H9 (cell line): ENCODE data around the gene GABBR2. TPM values are rescaled to one million over a fixed set of nuclear protein-coding genes. Genes with fewer than 3 reads are reported as not detected.

Source experiments
- DNase-seq: peaks from one replicate; pipeline ENCODE4 v3.0.0-alpha.2; 2017
- H2AFZ ChIP-seq: one replicate; pipeline ENCODE4 v1.6.1; 2013; ENCODE audit warnings: mild to moderate bottlenecking, low read length, control low read depth, moderate library complexity
- H2AK5ac ChIP-seq: 2 replicates; pipeline ENCODE4 v1.6.1; 2013; ENCODE audit warnings: low read length, control low read depth, mixed read lengths; ENCODE audit not compliant: insufficient read length
- H2BK120ac ChIP-seq: one replicate; pipeline ENCODE4 v1.6.1; 2013; ENCODE audit warnings: low read depth, mild to moderate bottlenecking, low read length, control low read depth, inconsistent platforms; ENCODE audit not compliant: poor library complexity, severe bottlenecking
- H2BK12ac ChIP-seq: 2 replicates; pipeline ENCODE4 v1.6.1; 2013; ENCODE audit warnings: low read length, control low read depth, mixed read lengths, low read depth; ENCODE audit not compliant: insufficient read length
- H2BK15ac ChIP-seq: 2 replicates; pipeline ENCODE4 v1.6.1; 2013; ENCODE audit warnings: low read depth, low read length, control low read depth
- H2BK20ac ChIP-seq: one replicate; pipeline ENCODE4 v1.6.1; 2013; ENCODE audit warnings: low read depth, mild to moderate bottlenecking, low read length, control low read depth, inconsistent platforms; ENCODE audit not compliant: poor library complexity, severe bottlenecking
- H2BK5ac ChIP-seq: 2 replicates; pipeline ENCODE4 v1.6.1; 2013; ENCODE audit warnings: low read length, control low read depth, mixed read lengths; ENCODE audit not compliant: insufficient read length
- H3K14ac ChIP-seq: 2 replicates; pipeline ENCODE4 v1.6.1; 2013; ENCODE audit warnings: low read length, control low read depth; ENCODE audit not compliant: insufficient read depth
- H3K18ac ChIP-seq: 2 replicates; pipeline ENCODE4 v1.6.1; 2013; ENCODE audit warnings: low read depth, mild to moderate bottlenecking, mixed read lengths, low read length, control low read depth; ENCODE audit not compliant: insufficient read length
- H3K23ac ChIP-seq: 2 replicates; pipeline ENCODE4 v1.6.1; 2013; ENCODE audit warnings: low read length, control low read depth, mixed read lengths, low read depth; ENCODE audit not compliant: insufficient read length
- H3K23me2 ChIP-seq: 2 replicates; pipeline ENCODE4 v1.6.1; 2013; ENCODE audit warnings: low read depth, mild to moderate bottlenecking, mixed read lengths, low read length, control low read depth; ENCODE audit not compliant: insufficient read length, poor library complexity, severe bottlenecking
- H3K27ac ChIP-seq: 2 replicates; pipeline ENCODE4 v1.5.1; 2013; ENCODE audit warnings: low read length, control low read depth, mixed read lengths, low read depth; ENCODE audit not compliant: insufficient read length
- H3K27me3 ChIP-seq: 2 replicates; pipeline ENCODE4 v1.6.1; 2013; ENCODE audit warnings: low read length, control low read depth, inconsistent platforms; ENCODE audit not compliant: insufficient read depth
- H3K4ac ChIP-seq: 2 replicates; pipeline ENCODE4 v1.6.1; 2013; ENCODE audit warnings: low read depth, mild to moderate bottlenecking, control low read depth, inconsistent platforms, low read length, moderate library complexity
- H3K4me1 ChIP-seq: 2 replicates; pipeline ENCODE4 v1.6.1; 2013; ENCODE audit warnings: low read length, control low read depth, inconsistent platforms; ENCODE audit not compliant: insufficient read depth
- H3K4me2 ChIP-seq: 2 replicates; pipeline ENCODE4 v1.6.1; 2013; ENCODE audit warnings: low read length, control low read depth, mixed read lengths; ENCODE audit not compliant: insufficient read length, insufficient read depth
- H3K56ac ChIP-seq: 2 replicates; pipeline ENCODE4 v1.6.1; 2013; ENCODE audit warnings: low read depth, mild to moderate bottlenecking, mixed read lengths, low read length, control low read depth; ENCODE audit not compliant: insufficient read length
- H3K79me1 ChIP-seq: 2 replicates; pipeline ENCODE4 v1.6.1; 2013; ENCODE audit warnings: low read depth, mild to moderate bottlenecking, moderate library complexity, low read length, control low read depth, inconsistent platforms; ENCODE audit not compliant: insufficient read depth, poor library complexity, severe bottlenecking
- H3K79me2 ChIP-seq: 2 replicates; pipeline ENCODE4 v1.6.1; 2013; ENCODE audit warnings: low read length, control low read depth, inconsistent platforms; ENCODE audit not compliant: insufficient read depth
- H3K9ac ChIP-seq: 2 replicates; pipeline ENCODE4 v1.6.1; 2013; ENCODE audit warnings: low read length, control low read depth, mixed read lengths; ENCODE audit not compliant: insufficient read length; ENCODE audit errors: extremely low read depth
- H3K9me3 ChIP-seq: one replicate; pipeline ENCODE4 v1.6.1; 2013; ENCODE audit warnings: low read depth, low read length, inconsistent platforms; ENCODE audit not compliant: control insufficient read depth
- H3T11ph ChIP-seq: one replicate; pipeline ENCODE4 v1.6.1; 2013; ENCODE audit warnings: mild to moderate bottlenecking, low read length, control low read depth, inconsistent platforms
- H4K20me1 ChIP-seq: one replicate; pipeline ENCODE4 v1.6.1; 2013; ENCODE audit not compliant: control insufficient read depth, insufficient read length, insufficient read depth
- H4K5ac ChIP-seq: 2 replicates; pipeline ENCODE4 v1.6.1; 2013; ENCODE audit warnings: low read depth, mild to moderate bottlenecking, mixed read lengths, low read length, control low read depth; ENCODE audit not compliant: insufficient read length
- H4K8ac ChIP-seq: replicated peaks from 2 replicates; pipeline ENCODE4 v1.6.1; 2013; ENCODE audit warnings: low read length, control low read depth, mixed read lengths, low read depth; ENCODE audit not compliant: insufficient read length
- H4K91ac ChIP-seq: 2 replicates; pipeline ENCODE4 v1.6.1; 2013; ENCODE audit warnings: low read depth, mild to moderate bottlenecking, moderate library complexity, mixed read lengths, low read length, control low read depth; ENCODE audit not compliant: insufficient read length
- H3K27ac Mint-ChIP-seq, 3 experiments: 2 replicates in 2 of 3; 3 replicates in 1 of 3; pipeline ENCODE4 v1.8.0; 2020 to 2021; ENCODE audit warnings: mixed read lengths in 3 of 3, mild to moderate bottlenecking in 1 of 3, moderate library complexity in 1 of 3
- H3K27me3 Mint-ChIP-seq: 2 replicates; pipeline ENCODE4 v1.8.0; 2021; ENCODE audit warnings: low read depth, mild to moderate bottlenecking, moderate library complexity, mixed read lengths
- H3K36me3 Mint-ChIP-seq, 3 experiments: 2 replicates in 2 of 3; 3 replicates in 1 of 3; pipeline ENCODE4 v1.8.0; 2020 to 2021; ENCODE audit warnings: low read depth in 3 of 3, mixed read lengths in 3 of 3; ENCODE audit not compliant: insufficient read depth in 1 of 3
- H3K4me1 Mint-ChIP-seq, 2 experiments: 2 replicates each; pipeline ENCODE4 v1.8.0; 2020; ENCODE audit warnings: mixed read lengths in 2 of 2
- H3K4me3 Mint-ChIP-seq, 2 experiments: 2 replicates in 1 of 2; 3 replicates in 1 of 2; pipeline ENCODE4 v1.8.0; 2020 to 2021; ENCODE audit warnings: mild to moderate bottlenecking in 2 of 2, mixed read lengths in 2 of 2, moderate library complexity in 1 of 2
- H3K9me3 Mint-ChIP-seq, 2 experiments: 2 replicates in 1 of 2; 3 replicates in 1 of 2; pipeline ENCODE4 v1.8.0; 2020; ENCODE audit warnings: mild to moderate bottlenecking in 2 of 2, mixed read lengths in 2 of 2, moderate library complexity in 1 of 2
- CTCF ChIP-seq: fragments of 200-600 bp; sonication (generic); conservative IDR thresholded peaks from 3 replicates; pipeline ENCODE4 v1.8.0; 2021; ENCODE audit warnings: antibody characterized with exemption, mild to moderate bottlenecking
- WGBS: extraction: QIAGEN DNeasy Blood & Tissue Kit; methylation state at CpG from one replicate; pipeline ENCODE4 v1.1.7; 2013; ENCODE audit warnings: missing lambda C conversion rate, low lambda C conversion rate, mixed read lengths; ENCODE audit not compliant: insufficient read length; ENCODE audit errors: extremely low coverage; 5-methylcytosine and 5-hydroxymethylcytosine counted together
- total RNA-seq: library from RNA; stranded (reverse); gene quantifications from 2 replicates; pipeline ENCODE4 v1.2.1, GENCODE V29; 2021

GABBR2 gene
- total RNA-seq, 1 experiment from 2014 or later: 0.66 TPM

- Histone ChIP-seq H3K79me2 (no peaks in the 10 kb centered on the region), H3K23ac (no peak overlapping the region), H2BK12ac (no peak overlapping the region), H2AFZ (no peak overlapping the region), H4K5ac (no peak overlapping the region), H2BK5ac (no peak overlapping the region), H3K18ac (no peak overlapping the region), H2BK15ac (no peak overlapping the region), H3K9me3 (no peaks in the 10 kb centered on the region), H3K9ac (no peak overlapping the region), H3K27me3 (peaks cover 38% of the 10 kb centered on the region), H2BK20ac (no peak overlapping the region), H4K8ac (no peak overlapping the region), H3K23me2 (peaks cover 17% of the 10 kb centered on the region), H4K20me1 (no peaks in the 10 kb centered on the region), H4K91ac (no peak overlapping the region), H3K14ac (no peak overlapping the region), H2BK120ac (no peak overlapping the region), H3K27ac (no peak overlapping the region), H3K56ac (no peak overlapping the region), H3K4ac (no peak overlapping the region), H3K4me1 (no peaks in the 10 kb centered on the region), H2AK5ac (no peak overlapping the region), H3T11ph (no peak overlapping the region), H3K4me2 (no peak overlapping the region), H3K79me1 (no peaks in the 10 kb centered on the region)
- no peak for TF ChIP-seq CTCF
- DNase-seq: peak; percentile 51
- WGBS: no CpG with 5 or more reads among the region's 14 CpGs
- no peaks in the 10 kb centered on the region; a peak in 2 of 5 replicates for H3K9me3 Mint-ChIP-seq
- no peaks in the 10 kb centered on the region; a peak in 1 of 7 replicates for H3K36me3 Mint-ChIP-seq
- peaks cover 10 to 16% of the 10 kb centered on the region in 2 experiments for H3K4me1 Mint-ChIP-seq
- peaks cover 87% of the 10 kb centered on the region for H3K27me3 Mint-ChIP-seq
- peak overlapping the region; percentile 47 to 80; a peak in 4 of 5 replicates for H3K4me3 Mint-ChIP-seq
- H3K27ac Mint-ChIP-seq: no peak overlapping the region
These were observed 1.5 kb upstream of the GABBR2 start for GRCh38 chr9:98709968-98710965.
